Measurements from ENCODE around the gene CA10. TPM values are rescaled to one million over a fixed set of nuclear protein-coding genes. Genes with fewer than 3 reads are reported as not detected.

CA10 gene
- total RNA-seq, 1 donor from 2014 or later: not detected

DNA sequence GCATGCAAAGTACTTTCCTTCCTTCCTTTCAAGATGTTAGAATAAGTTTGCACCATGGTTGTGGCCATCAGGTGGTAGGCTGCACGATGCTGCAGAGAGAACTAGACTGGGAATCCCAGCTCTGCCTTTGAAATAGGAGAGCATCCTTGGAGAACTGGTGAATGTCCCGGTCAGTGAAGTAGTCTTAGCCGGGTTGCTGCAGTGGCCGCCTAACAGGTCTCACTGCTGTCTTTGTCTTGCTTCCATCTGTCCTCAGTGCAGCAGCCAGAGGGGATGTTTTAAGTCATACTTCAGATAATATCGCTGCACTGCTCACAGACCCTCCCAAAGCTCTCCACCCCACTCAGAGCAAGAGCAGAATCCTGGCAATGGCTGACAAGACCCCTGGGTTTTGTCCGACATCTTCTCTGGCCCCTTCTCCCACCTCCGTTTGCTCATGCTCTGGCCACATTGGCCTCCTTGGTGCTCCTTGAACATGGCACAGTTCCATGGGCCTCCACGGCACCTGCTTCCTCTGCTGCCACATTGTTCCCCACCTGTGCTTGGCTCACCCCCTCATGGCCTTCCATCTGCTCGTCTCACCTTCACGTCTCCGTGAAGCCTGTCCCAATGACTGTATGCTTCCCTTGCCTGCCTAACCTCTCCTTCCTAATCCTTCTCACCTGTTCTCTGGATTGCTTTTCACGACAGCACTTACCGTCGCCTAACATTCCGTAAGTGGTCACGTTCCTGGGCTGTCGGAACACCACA, 458.3 kb downstream of the CA10 start:
- DNase-seq (ENCODE audit: extremely low read depth, low read depth, low spot score): no peak

DNA sequence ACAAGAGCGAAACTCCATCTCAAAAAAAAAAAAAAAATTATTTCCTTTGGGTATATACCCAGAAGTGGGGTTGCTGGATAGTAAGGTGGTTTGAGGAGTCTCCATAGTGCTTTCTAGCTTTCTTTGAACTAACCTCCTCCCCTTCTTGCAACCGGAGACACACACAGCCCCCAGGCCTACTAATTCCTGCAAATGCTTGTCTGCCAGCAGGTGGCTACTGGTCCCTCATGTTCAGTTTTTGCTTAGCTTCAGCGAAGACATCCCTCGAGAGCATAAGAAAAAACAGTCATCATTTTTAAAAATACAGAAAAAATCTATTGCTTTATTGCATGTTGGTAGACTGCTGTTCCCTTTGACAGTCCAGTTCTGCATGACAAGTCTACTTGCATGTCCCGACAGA, 459.2 kb downstream of the CA10 start:
- DNase-seq (ENCODE audit: extremely low read depth, low read depth, low spot score): no peak

DNA sequence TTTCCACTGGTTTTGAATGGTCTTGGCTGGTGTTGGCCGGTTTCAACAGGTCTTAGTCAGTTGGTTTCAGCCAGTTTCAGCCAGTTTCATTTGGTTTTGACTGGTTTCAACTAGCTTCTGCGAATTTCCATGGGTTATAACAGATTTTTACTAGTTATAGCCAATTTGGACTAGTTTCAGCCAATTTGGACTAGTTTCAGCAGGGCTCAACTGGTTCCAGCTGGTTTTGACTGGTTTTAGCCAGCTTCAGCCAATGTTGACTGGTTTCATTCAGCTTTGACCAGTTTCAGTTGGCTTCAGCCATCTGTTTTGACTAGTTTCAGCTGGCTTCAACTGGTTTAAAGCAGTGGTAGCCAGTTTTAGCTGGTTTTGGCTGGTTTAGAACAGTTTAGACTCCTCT, 465.6 kb downstream of the CA10 start:
- DNase-seq (ENCODE audit: extremely low read depth, low read depth, low spot score): no peak

DNA sequence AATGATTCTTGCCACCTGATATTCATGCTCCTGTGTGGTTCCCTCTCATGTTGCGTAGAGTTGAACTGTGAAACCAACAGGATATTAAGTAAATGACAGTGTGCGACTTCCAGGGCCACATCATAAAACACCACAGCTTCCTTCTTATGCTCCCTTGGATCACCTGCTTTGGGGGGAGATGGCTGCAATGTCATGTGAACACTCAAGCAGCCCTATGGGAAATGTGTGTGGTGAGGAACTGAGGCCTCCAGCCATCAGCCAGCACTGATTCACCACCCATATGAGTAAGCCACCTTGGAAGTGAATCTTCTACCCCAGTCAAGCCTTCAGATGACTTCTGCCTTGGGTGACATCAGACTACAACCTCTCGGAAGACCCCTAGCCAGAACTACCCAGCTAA, 470.6 kb downstream of the CA10 start:
- DNase-seq (ENCODE audit: extremely low read depth, low read depth, low spot score): no peak

DNA sequence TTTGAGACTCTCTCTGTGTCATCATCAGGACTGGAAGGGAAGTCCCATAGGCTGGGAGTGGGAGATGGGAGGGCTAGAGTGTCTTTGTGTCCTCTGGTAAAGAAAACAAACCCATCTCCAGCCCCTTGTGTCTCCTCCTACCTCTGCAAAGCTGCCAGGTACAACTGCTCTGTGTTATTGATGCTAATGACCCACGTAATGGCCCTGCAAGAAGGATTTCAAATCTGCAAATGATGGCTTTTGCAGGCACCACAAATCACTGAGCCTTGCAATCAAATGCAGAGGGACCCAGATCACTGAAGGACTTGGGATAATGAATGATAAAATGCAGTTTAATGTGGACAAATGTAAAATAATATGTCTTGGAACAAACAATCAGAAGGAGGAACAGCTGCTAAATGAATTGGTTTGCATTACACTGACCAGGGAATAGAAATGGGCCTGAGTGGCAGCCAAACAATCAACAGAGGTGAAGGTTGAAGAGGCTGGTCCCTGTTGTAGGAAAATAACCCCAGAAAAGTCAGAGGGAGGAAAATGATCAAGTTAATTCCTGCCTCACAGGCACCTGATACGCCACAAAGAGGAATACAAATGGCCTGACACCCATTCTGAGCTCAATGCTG, 473.1 kb downstream of the CA10 start:
- no peak for DNase-seq (ENCODE audit: extremely low read depth, low read depth, low spot score)

DNA sequence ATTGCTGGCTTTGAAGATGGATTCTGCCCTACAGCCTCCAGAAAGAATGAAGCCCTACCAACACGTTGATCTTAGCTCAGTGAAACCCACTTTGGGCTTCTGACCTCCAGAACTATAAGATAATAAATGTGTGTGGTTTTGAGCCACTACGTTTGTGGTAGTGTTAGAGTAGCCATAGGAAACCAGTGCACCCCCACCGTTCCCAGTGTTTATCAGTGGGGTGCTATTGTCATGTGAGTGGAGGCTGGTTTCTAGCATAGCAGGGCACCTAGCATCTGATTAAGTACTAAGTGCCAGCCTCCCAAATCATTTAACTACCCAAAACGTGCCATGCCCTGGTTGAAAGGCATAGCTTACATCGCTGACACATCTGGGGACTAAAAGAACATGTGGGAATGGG, 474.3 kb downstream of the CA10 start:
- no peak for DNase-seq (ENCODE audit: extremely low read depth, low read depth, low spot score)

DNA sequence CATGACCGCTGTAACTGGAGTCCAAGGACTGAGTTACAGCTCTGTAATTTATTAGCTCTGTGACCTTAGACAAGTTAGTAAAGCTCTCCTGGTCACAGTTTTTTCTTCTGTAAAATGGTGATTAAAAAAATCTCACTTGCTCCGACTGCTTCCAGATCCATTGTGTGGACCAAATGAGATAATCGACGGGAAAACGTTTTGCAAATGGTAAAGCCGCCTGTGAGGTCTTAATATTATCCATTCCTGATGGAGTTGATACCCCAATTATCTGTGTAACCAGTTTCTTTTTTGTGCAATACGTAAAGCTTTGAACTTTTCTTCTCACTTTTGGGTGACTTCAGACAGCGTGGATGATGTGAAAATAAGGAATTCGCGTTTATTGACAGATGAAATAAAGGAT, 475.2 kb downstream of the CA10 start:
- DNase-seq (ENCODE audit: extremely low read depth, low read depth, low spot score): no peak

DNA sequence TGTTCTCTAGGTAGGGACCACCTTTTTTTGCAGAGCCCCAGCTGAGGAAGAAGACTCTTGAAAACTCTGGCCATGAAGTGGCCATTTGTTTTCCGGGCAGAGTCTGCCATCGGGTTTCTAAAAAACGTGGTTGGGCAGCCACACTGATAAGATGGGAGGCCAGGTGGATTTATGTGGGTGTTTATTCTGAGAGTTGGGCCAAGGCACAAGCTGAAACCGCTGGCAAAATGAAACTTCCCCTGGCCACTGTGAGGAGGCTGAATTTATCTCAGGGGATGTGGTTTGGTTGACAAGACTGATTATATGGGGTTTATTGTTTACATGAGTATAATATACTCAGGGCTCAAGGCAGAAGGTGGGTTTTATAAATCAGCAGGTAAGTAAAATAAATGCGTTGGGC, 476.4 kb downstream of the CA10 start:
- no peak for DNase-seq (ENCODE audit: extremely low read depth, low read depth, low spot score)

DNA sequence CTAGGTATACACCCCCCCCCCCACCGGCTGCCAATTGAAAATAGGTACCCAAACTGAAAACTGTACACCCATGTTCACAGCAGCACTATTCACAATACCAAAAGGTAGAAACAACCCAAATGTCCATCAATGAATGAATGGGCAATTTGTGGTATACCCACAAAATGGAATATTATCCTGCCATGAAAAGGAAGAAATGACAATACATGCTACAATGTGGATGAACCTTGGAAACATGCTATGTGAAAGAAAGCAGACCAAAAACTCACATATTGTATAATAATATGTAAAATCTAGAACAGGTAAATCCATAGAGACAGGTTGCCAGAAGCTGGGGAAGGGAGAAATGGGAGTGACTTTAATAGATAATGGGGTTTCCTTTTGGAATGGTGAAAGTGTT, 480.6 kb downstream of the CA10 start:
- no peak for DNase-seq (ENCODE audit: extremely low read depth, low read depth, low spot score)

DNA sequence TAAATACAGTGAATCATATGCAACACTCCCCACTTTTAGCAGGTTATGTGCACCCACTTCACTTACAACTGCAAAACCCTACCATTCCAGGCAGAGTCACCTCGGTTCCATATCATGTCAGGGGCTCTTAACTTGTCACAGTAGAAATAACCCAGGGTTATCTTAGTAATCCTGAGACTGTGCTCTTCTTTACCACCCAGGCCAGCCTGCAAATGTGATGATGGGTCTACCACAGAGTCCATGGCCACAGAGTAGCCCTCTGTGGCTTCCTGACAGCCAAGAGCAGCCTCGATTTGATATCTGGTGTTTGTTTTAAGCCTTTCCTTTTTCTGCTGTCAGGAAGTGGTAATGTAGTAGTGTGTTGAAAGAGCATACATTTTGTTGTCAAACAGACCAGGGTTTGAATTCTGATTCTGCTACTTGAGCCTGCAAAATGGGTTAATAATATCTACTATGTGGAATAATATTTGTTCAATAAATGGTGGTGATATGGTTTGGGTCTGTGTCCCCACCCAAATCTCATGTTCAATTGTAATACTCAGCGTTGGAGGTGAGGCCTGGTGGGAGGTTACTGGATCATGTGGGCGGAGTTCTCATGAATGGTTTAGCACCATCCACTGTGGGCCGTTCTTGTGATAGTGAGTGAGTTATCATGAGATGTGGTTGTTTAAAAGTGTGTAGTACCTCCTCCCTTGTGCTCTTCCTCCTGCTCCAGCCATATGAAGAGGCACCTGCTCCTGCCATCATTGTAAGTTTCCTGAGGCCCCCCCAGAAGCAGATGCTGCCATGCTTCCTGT, 481.6 kb downstream of the CA10 start:
- no peak for DNase-seq (ENCODE audit: extremely low read depth, low read depth, low spot score)

DNA sequence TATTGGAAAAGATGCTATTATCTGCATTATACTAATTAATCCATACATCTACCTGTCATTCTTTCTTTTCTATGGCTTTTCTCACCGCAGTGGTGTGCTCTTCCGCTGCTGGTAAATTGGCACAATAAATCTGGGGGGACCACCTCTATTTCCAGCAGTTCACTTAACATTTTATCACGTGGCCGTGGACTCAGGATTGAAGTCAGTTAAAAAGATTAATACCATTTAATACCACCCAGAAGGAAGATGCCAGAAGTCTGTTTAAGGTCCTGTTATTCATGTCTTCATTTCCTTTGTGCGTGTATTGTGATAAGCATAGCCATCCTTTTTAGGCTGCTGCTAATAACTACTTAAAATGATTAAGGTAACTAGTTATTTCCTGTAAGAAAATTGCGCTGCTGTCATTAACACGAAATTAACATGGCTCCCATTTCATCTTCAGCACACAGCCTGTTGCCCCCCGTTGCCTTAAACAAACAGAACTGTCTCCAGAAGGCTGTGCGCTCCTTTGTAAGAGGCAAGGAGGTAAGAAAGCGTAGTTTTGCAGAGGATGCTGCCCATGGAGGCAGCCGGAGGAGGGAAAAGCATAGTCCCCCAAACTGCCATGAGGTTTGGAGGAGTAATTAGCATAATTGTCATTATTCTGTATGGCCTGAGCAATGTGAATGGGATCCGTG, 483.8 kb downstream of the CA10 start:
- DNase-seq (ENCODE audit: extremely low read depth, low read depth, low spot score): no peak

DNA sequence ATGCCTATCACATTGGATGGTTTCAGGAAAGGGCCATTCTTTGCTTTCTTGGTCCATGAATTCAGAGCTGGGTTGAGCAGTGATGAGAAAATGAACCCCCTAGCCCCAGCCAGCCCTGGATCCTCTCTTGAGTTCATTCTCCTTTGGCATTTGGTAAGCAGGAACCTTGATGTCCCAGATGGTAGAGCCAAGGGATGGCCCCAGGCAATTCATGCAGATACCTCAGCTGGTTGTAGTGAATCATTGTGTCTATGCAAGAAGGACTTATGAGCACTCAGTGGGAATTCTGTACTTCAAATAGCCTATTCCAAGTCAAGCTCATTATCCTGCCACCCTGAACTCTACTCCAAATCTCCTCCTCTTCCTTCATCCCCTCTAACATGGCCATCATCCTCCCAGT, 485.4 kb downstream of the CA10 start:
- DNase-seq (ENCODE audit: extremely low read depth, low read depth, low spot score): no peak

DNA sequence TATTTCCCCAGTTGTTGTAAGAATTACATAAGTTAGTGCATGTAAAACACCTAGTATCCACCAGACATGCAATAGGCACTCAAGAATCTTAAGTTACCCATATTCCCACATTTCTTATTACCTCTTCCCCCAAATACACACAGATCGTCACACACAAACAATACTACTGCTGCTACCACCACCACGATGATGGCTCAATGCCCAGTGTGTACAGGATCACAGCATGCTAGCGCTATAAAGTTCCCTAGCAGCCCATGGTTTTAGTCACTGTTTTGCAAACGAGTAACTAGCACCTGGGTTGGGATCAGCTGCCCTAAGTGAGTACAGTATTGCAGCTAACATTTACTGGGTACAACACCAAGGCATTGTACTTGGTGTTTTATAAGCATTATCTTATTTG, 486.4 kb downstream of the CA10 start:
- no peak for DNase-seq (ENCODE audit: extremely low read depth, low read depth, low spot score)

DNA sequence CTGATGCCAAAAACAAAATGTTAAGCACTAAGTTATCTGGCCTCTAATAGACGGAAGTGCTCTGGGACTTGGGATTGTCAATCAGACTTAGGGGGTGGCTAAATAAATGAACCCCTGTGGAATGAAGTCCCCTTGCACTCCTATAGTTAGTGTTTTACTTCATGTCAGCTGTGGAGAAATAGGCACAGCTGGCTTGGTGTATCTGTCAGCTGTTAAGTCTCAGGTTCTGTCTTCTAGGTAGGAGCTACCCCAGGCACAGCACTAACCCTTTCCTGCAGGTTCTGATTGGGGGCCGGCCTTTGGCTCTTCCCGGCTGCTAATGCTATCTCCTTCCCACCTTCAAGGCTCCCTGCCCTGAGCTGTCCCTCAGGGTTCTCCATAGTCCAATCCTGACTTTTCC, 487.6 kb downstream of the CA10 start:
- no peak for DNase-seq (ENCODE audit: extremely low read depth, low read depth, low spot score)

DNA sequence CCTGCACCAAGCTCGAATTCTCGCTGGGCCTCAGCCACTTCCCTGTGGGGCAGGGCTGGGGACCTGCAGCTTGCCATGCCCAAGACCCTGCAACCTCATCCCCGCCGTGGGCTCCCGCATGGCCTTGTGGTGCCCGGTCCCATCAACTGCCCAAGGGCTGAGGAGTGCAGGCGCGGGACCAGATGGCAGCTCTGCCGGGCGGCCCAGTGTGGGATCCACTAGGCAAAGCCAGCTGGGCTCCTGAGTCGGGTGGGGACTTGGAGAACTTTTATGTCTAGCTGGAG, 489.6 kb downstream of the CA10 start:
- DNase-seq (ENCODE audit: extremely low read depth, low read depth, low spot score): no peak

DNA sequence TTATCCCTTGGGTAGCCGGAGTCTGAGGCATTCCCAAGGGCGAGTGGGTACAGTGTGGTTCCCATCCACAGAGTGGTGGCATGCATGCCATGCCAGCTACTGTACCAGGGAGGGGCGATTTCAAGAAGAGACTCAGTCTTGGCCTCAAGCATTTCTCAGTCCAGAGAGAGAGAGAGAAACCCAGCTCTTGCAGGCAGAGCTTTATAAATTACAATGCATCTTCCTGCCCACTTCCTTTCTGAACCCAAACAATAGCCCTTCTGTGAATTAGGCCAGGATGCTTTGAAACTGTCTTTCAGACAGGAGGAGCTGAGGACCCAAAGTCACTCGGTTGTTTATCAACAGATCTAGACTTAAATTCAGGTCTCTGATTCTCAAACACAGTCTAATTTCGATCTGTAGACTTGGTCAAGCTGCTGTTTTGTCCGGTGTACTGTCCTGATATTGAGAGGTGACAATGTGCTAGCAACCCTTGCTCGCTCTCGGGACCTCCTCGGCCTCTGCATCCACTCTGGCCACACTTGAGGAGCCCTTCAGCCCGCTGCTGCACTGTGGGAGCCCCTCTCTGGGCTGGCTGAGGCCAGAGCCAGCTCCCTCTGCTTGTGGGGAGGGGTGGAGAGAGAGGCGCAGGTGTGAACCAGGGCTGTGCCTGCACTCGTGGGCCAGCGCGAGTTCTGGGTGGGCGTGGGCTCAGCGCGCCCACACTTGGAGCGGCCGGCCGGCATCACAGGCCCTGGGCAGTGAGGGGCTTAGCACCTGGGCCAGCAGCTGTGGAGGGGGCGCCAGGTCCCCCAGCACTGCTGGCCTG, 490.2 kb downstream of the CA10 start:
- no peak for DNase-seq (ENCODE audit: extremely low read depth, low read depth, low spot score)

DNA sequence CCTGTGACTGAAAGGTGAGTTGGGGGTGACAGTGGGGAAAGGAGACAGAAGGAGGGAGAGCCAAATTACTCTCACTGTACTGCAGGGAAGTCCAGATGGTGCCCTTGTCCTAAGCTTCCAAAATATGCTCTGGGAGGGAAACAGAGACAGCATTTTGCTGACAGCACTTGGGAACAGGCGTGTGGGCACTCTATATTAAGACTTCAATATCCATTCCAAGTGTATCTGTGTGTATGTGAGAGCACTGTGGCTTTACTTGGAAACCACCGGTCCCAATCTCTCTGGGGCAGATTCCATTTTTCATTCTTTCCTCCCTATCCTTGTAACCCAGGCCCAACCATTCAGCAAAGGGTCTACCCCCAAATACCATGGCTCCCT, 490.8 kb downstream of the CA10 start:
- DNase-seq (ENCODE audit: extremely low read depth, low read depth, low spot score): no peak

DNA sequence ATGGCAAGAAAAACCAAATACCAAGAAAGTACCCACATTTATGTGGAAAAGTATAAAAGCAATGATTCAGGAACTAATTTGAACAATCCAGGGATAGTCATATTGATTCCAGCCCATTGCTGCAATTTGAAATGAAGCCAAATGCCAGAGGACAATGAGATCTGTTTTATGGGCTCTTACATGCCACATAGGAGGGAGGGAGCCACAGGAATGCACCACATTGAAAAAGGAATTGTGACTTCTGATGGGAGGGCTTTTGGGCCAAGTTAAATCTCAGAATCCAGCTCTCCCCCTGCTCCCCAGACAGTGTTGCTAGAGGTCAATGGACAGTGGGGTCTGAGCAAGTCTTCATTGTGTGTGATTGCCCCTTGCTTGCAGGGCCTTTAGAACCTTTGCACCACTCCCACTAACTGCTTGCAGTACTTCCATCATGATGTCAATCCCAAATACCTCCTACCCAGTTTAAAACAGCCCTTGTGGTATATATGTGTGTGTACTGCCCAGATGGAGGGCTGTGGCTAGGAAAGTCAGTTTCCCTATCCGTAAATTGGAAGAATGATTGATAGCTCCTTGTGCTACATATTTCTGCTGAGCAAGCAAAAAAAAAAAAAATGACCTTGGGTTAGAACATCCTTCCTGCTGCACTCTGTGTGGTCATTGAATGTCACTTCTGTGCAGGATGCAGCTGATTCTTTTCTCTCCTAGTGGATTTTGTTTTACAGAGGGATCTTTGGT, 491.4 kb downstream of the CA10 start:
- DNase-seq (ENCODE audit: extremely low read depth, low read depth, low spot score): no peak

DNA sequence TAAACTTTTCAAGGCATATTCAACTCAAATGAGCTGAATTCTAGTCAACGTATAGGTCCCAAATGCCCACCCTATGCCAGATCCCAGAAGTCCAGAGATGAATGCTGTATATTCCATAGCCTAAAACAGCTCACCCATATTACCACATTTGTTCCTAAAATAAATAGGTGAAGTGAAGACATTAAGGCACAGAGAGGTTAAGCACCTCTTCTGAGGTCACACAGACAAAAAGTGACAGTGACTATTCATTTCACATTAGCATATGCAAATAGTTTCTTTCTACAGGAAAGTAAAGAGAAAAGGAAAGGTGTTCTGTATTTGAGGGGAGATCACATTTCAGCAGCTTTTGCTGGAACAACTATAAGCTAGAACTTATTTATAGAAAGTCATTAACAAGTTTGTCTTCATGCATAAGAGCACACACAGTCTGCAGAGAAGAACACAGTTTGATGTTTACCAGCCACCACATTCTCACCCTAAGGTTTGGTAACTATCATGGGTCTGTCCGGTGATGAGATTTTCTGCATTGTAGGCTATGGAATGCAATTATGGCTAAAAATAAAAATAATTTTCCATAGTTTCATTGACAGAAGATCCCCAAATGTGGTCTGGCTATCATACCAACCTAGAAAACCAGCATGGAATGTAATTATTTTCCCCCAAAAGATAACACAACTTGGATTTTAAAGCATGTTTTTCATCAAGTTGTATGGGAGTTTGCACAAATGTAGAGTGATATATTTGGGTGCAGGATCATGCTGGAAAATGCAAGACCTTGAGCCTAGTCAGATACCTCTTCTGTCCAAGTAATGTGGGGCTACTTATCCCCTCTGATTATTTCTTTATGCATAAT, 496.1 kb downstream of the CA10 start:
- no peak for DNase-seq (ENCODE audit: extremely low read depth, low read depth, low spot score)

All from glomerular endothelial cell (primary cell).